ENCODE measurements around the gene IL1RL1. TPM values are rescaled to one million over a fixed set of nuclear protein-coding genes. Genes with fewer than 3 reads are reported as not detected.

Gene IL1RL1
- polyA plus RNA-seq, 1 experiment = 0.30 TPM

DNA sequence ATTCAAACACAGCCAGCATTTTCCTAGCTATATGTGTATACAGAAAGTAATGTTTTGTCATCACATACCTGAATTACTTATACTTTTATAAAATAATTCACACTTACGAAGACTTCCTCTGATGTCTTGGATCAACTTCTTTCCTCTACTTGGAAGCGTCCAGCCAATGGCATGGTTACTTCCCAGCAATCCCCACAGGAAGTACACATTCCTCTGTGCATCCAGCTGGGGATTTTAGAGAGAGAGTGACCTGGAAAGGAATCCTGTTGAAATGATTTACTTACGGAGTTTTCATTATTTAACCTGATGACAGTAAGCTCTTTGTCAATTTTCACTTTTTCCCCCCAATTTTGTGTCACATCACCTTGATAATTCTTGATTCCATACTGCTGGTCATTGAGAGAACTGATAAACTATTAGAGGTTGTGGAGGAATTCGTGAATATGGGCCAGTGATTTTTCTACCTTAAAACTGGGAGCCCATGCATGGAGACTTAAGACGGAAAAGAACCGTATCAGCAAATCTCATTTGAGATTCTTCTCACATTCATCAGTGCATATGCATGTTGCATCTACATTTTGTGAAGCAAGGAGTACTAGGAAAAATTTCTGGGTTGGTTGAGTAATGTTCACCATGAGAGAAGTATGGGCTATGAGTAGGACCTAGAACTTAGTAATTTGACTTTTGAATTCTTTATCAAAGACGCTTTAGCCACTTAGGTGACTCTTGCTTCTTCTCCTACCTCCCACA lies 35.2 kb downstream of the IL1RL1 start:
- Histone ChIP-seq H3K27ac (ENCODE audit: low read depth, low read length) (no peak overlapping the region), H3K27me3 (ENCODE audit: control insufficient read depth, insufficient read depth, low read length) (no peaks in the 10 kb centered on the region), H3K4me3 (ENCODE audit: low read depth, low read length) (no peak overlapping the region), H3K9me3 (ENCODE audit: control insufficient read depth, insufficient read depth, low read length) (no peaks in the 10 kb centered on the region)
- POLR2A ChIA-PET = no interaction called here
- TF ChIP-seq CTCF (IDR thresholded peaks at IDR 0.05; ENCODE audit: low read depth, low read length) = no peak
- CTCF ChIA-PET = interaction anchor here (1.2 to 3.6 kb wide), 3 partner anchors 10 to 106 kb away, joined by 3 to 14 read pairs (median 3); no protein-coding TSS in a partner anchor
- no peak for DNase-seq (ENCODE audit: low read depth, low spot score)

GRCh38 chr2:102350137-102350793 lies 38.9 kb downstream of the IL1RL1 start:
- H3K27me3 ChIP-seq (ENCODE audit: control insufficient read depth, insufficient read depth, low read length) = no peaks in the 10 kb centered on the region
- H3K27ac ChIP-seq (ENCODE audit: low read depth, low read length) = no peak overlapping the region
- DNase-seq (ENCODE audit: low read depth, low spot score) = no peak
- H3K4me3 ChIP-seq (ENCODE audit: low read depth, low read length) = no peak overlapping the region
- ChIA-PET CTCF (interaction anchor here (0.6 to 2.4 kb wide), 2 partner anchors 93 to 1002 kb away, joined by 3 to 5 read pairs; no protein-coding TSS in a partner anchor), POLR2A (no interaction called here)
- TF ChIP-seq CTCF (IDR thresholded peaks at IDR 0.05; ENCODE audit: low read depth, low read length) = no peak
- no peaks in the 10 kb centered on the region for H3K9me3 ChIP-seq (ENCODE audit: control insufficient read depth, insufficient read depth, low read length)

- no peaks in the 10 kb centered on the region for H3K27me3 ChIP-seq (ENCODE audit: control insufficient read depth, insufficient read depth, low read length)
- H3K27ac ChIP-seq (ENCODE audit: low read depth, low read length) = no peak within 1 kb of the TSS
- ChIA-PET POLR2A (interaction anchor here (0.7 kb wide), 2 partner anchors 86 to 308 kb away, joined by 4 to 7 read pairs; no protein-coding TSS in a partner anchor), CTCF (interaction anchor here (0.5 to 1.9 kb wide), 42 partner anchors 9 to 1293 kb away, joined by 3 to 28 read pairs (median 4); no protein-coding TSS in a partner anchor)
- TF ChIP-seq CTCF (IDR thresholded peaks at IDR 0.05; ENCODE audit: low read depth, low read length) = peak; percentile 70
- H3K9me3 ChIP-seq (ENCODE audit: control insufficient read depth, insufficient read depth, low read length) = no peaks in the 10 kb centered on the region
- peak; percentile 29 for DNase-seq (ENCODE audit: low read depth, low spot score)
- peak within 1 kb of the TSS; percentile 76 for H3K4me3 ChIP-seq (ENCODE audit: low read depth, low read length)
These were observed 44.4 kb downstream of the IL1RL1 start, which contains the start of gene IL18R1 for GRCh38 chr2:102355526-102356380. Gene IL18R1 (plus strand): TSS chr2:102355796. CDS start chr2:102362661, 6,865 bp downstream.

GRCh38 chr2:102356381-102356712 lies 45.0 kb downstream of the IL1RL1 start:
- no peak overlapping the region for H3K27ac ChIP-seq (ENCODE audit: low read depth, low read length)
- CTCF ChIA-PET = interaction anchor here (0.5 to 1.9 kb wide), 42 partner anchors 8 to 1293 kb away, joined by 3 to 28 read pairs (median 4); no protein-coding TSS in a partner anchor
- no peak for TF ChIP-seq CTCF (IDR thresholded peaks at IDR 0.05; ENCODE audit: low read depth, low read length)

More at GRCh38 chr2:102356381-102356712, 45.0 kb downstream of the IL1RL1 start:
- H3K4me3 ChIP-seq (ENCODE audit: low read depth, low read length) = peak overlapping the region; percentile 76
- H3K27me3 ChIP-seq (ENCODE audit: control insufficient read depth, insufficient read depth, low read length) = no peaks in the 10 kb centered on the region
- POLR2A ChIA-PET = interaction anchor here (0.7 kb wide), 2 partner anchors 85 to 307 kb away, joined by 4 to 7 read pairs; no protein-coding TSS in a partner anchor
- no peaks in the 10 kb centered on the region for H3K9me3 ChIP-seq (ENCODE audit: control insufficient read depth, insufficient read depth, low read length)
- no peak for DNase-seq (ENCODE audit: low read depth, low spot score)
